Tibial artery (tissue), 4 donors: ENCODE data around the gene TBCD.

Source experiments
- DNase-seq, 2 donors: peaks; one replicate each; pipeline ENCODE4 v3.0.0-alpha.2; 2019
- H3K27ac ChIP-seq, 2 donors: fragments of 200-600 bp; sonication (generic) in 1 of 2; 1 replicate in 1 of 2; 2 replicates in 1 of 2; pipeline ENCODE4 v1.5.1; 2018 to 2019; ENCODE audit warnings: mild to moderate bottlenecking in 1 of 2
- H3K27me3 ChIP-seq, 2 donors: fragments of 200-600 bp; sonication (generic) in 1 of 2; one replicate each; pipeline versions ENCODE4 v1.5.1 to v1.6.0; 2016 to 2019
- H3K36me3 ChIP-seq, 3 donors: fragments of 200-600 bp; sonication (generic) in 2 of 3; one replicate each; pipeline ENCODE4 v1.5.1; 2016 to 2019; ENCODE audit warnings: mild to moderate bottlenecking in 2 of 3
- H3K4me1 ChIP-seq, 4 donors: fragments of 200-600 bp; sonication (generic) in 2 of 4; 1 replicate in 3 of 4; 2 replicates in 1 of 4; pipeline ENCODE4 v1.5.1; 2016 to 2019
- H3K4me3 ChIP-seq, 2 donors: fragments of 200-600 bp; sonication (generic) in 1 of 2; 1 replicate in 1 of 2; 2 replicates in 1 of 2; pipeline ENCODE4 v1.5.1; 2018 to 2019; ENCODE audit warnings: mild to moderate bottlenecking in 2 of 2
- H3K9me3 ChIP-seq, 3 donors: fragments of 200-600 bp; sonication (generic) in 1 of 3; one replicate each; pipeline ENCODE4 v1.5.1; 2016 to 2019
- CTCF ChIP-seq, 2 experiments: fragments of 200-600 bp in 1 of 2; fragments of 450-650 bp in 1 of 2; IDR thresholded peaks; one replicate each; pipeline ENCODE4 v1.5.1; 2017 to 2019; ENCODE audit warnings: antibody characterized with exemption in 2 of 2, mild to moderate bottlenecking in 1 of 2, moderate library complexity in 1 of 2
- intact Hi-C: fragments of 100-400 bp; cut with DNase I; formaldehyde crosslinking; loops from one replicate; pipeline ENCODE4 v1.15.0; 2023; ENCODE audit warnings: low total_unique reads

TBCD gene

GRCh38 chr17:82716203-82717010 is 35.5 kb upstream of the TBCD start, which contains the start of gene FN3KRP:
TSS of gene FN3KRP (plus strand) at chr17:82716706. CDS start at chr17:82716756, 50 bp downstream.
- Histone ChIP-seq H3K27ac (peak within 1 kb of the TSS; percentile 58 to 71), H3K36me3 (peaks cover 7 to 31% (median 17%) of the 10 kb centered on the region in 3 donors), H3K27me3 (no peaks in the 10 kb centered on the region), H3K9me3 (no peaks in the 10 kb centered on the region), H3K4me3 (peak within 1 kb of the TSS; percentile 65 to 86), H3K4me1 (peaks cover 0 to 28% (median 17%) of the 10 kb centered on the region in 4 donors)
- peak; percentile 93 to 96 for DNase-seq
- intact Hi-C loops: no loop called here
- TF ChIP-seq CTCF (IDR thresholded peaks at IDR 0.05): no peak

- no peak overlapping the region for H3K4me3 ChIP-seq
- no peaks in the 10 kb centered on the region for H3K9me3 ChIP-seq
- H3K36me3 ChIP-seq: peaks cover 24 to 58% (median 36%) of the 10 kb centered on the region in 3 donors
- TF ChIP-seq CTCF (IDR thresholded peaks at IDR 0.05): no peak
- no peaks in the 10 kb centered on the region for H3K27me3 ChIP-seq
- intact Hi-C loops: no loop called here
- peaks cover 0 to 28% (median 17%) of the 10 kb centered on the region in 4 donors for H3K4me1 ChIP-seq
- no peak for DNase-seq
- no peak overlapping the region for H3K27ac ChIP-seq
These were observed 32.7 kb upstream of the TBCD start for GRCh38 chr17:82718986-82719685.

- Histone ChIP-seq H3K27ac (no peak overlapping the region), H3K36me3 (peaks cover 24 to 67% (median 41%) of the 10 kb centered on the region in 3 donors), H3K4me3 (no peak overlapping the region), H3K4me1 (peaks cover 0 to 28% (median 17%) of the 10 kb centered on the region in 4 donors), H3K9me3 (no peaks in the 10 kb centered on the region), H3K27me3 (no peaks in the 10 kb centered on the region)
- no peak for DNase-seq
- intact Hi-C loops: no loop called here
- TF ChIP-seq CTCF (IDR thresholded peaks at IDR 0.05): no peak
These were observed 31.7 kb upstream of the TBCD start for GRCh38 chr17:82720204-82720603.

- intact Hi-C loops: no loop called here
- Histone ChIP-seq H3K4me1 (peaks cover 0 to 11% (median 7%) of the 10 kb centered on the region in 4 donors), H3K27me3 (no peaks in the 10 kb centered on the region), H3K27ac (no peak overlapping the region), H3K4me3 (no peak overlapping the region), H3K36me3 (peaks cover 24 to 90% (median 56%) of the 10 kb centered on the region in 3 donors), H3K9me3 (no peaks in the 10 kb centered on the region)
- no peak for TF ChIP-seq CTCF (IDR thresholded peaks at IDR 0.05)
- DNase-seq: no peak
These were observed 29.4 kb upstream of the TBCD start for GRCh38 chr17:82722341-82723013.

GRCh38 chr17:82723169-82723807 is 28.6 kb upstream of the TBCD start:
- intact Hi-C loops: no loop called here
- no peaks in the 10 kb centered on the region for H3K27me3 ChIP-seq
- no peak for DNase-seq
- H3K36me3 ChIP-seq: peaks cover 24 to 98% (median 58%) of the 10 kb centered on the region in 3 donors
- H3K27ac ChIP-seq: no peak overlapping the region
- no peak overlapping the region for H3K4me3 ChIP-seq
- H3K9me3 ChIP-seq: no peaks in the 10 kb centered on the region
- no peak for TF ChIP-seq CTCF (IDR thresholded peaks at IDR 0.05)
- peaks cover 0 to 3% (median 0%) of the 10 kb centered on the region in 4 donors for H3K4me1 ChIP-seq
